Liver (tissue), 9 donors: ENCODE measurements around the gene FAM89B. TPM values are rescaled to one million over a fixed set of nuclear protein-coding genes. Genes with fewer than 3 reads are reported as not detected.

Experiments
- DNase-seq: peaks from one replicate; pipeline ENCODE4 v3.0.0-alpha.2; 2017; ENCODE audit warnings: low spot score
- H3K27ac ChIP-seq, 2 donors: one replicate each; pipeline ENCODE4 v1.7.0; 2013; ENCODE audit warnings: inconsistent platforms in 2 of 2, low read length in 2 of 2, control low read depth in 1 of 2, low read depth in 1 of 2, mild to moderate bottlenecking in 1 of 2
- H3K27me3 ChIP-seq, 4 donors: one replicate each; pipeline versions ENCODE4 v1.6.1 to v1.7.0; 2013; ENCODE audit warnings: low read length in 3 of 4, inconsistent platforms in 1 of 4, mild to moderate bottlenecking in 1 of 4, moderate library complexity in 1 of 4; ENCODE audit not compliant: control insufficient read depth in 4 of 4, insufficient read depth in 4 of 4
- H3K36me3 ChIP-seq, 4 donors: one replicate each; pipeline versions ENCODE4 v1.6.1 to v1.7.0; 2013; ENCODE audit warnings: low read length in 3 of 4, mild to moderate bottlenecking in 3 of 4, low read depth in 1 of 4, moderate library complexity in 1 of 4; ENCODE audit not compliant: control insufficient read depth in 4 of 4, insufficient read depth in 3 of 4
- H3K4me1 ChIP-seq, 4 donors: one replicate each; pipeline versions ENCODE4 v1.6.1 to v1.7.0; 2013; ENCODE audit warnings: low read length in 3 of 4, mild to moderate bottlenecking in 3 of 4, moderate library complexity in 1 of 4; ENCODE audit not compliant: control insufficient read depth in 4 of 4, insufficient read depth in 4 of 4
- H3K4me3 ChIP-seq, 3 donors: one replicate each; pipeline versions ENCODE4 v1.6.1 to v1.7.0; 2013; ENCODE audit warnings: low read length in 3 of 3, control low read depth in 1 of 3, low read depth in 1 of 3, mild to moderate bottlenecking in 1 of 3
- H3K9ac ChIP-seq, 2 donors: one replicate each; pipeline ENCODE4 v1.7.0; 2013; ENCODE audit warnings: low read length in 2 of 2, mild to moderate bottlenecking in 2 of 2, moderate library complexity in 2 of 2, control low read depth in 1 of 2, low read depth in 1 of 2
- H3K9me3 ChIP-seq, 4 donors: one replicate each; pipeline versions ENCODE4 v1.6.1 to v1.7.0; 2013; ENCODE audit warnings: low read length in 3 of 4; ENCODE audit not compliant: control insufficient read depth in 4 of 4
- ATF3 ChIP-seq: IDR thresholded peaks from 2 replicates; pipeline ENCODE4 v1.6.1; 2016; ENCODE audit warnings: antibody characterized with exemption
- CTCF ChIP-seq: fragments of 150-350 bp; IDR thresholded peaks from 2 replicates; pipeline ENCODE4 v1.5.1; 2017; ENCODE audit warnings: improper control_type of control experiment, low read depth, low read length; ENCODE audit not compliant: missing input control
- EGR1 ChIP-seq, 2 donors: IDR thresholded peaks; 2 replicates each; pipeline ENCODE4 v1.6.1; 2016 to 2018; ENCODE audit warnings: antibody characterized with exemption in 2 of 2, low read depth in 2 of 2
- FOXA1 ChIP-seq: IDR thresholded peaks from 2 replicates; pipeline ENCODE4 v1.6.1; 2016; ENCODE audit warnings: antibody characterized with exemption
- FOXA2 ChIP-seq: IDR thresholded peaks from 2 replicates; pipeline ENCODE4 v1.6.1; 2016; ENCODE audit warnings: antibody characterized with exemption
- HNF4A ChIP-seq, 2 donors: conservative IDR thresholded peaks; 2 replicates each; pipeline ENCODE4 v1.6.1; 2016; ENCODE audit warnings: antibody characterized with exemption in 2 of 2, mild to moderate bottlenecking in 2 of 2
- HNF4G ChIP-seq: IDR thresholded peaks from 2 replicates; pipeline ENCODE4 v1.6.1; 2016; ENCODE audit warnings: antibody characterized with exemption
- JUND ChIP-seq, 2 donors: IDR thresholded peaks; 2 replicates each; pipeline ENCODE4 v1.6.1; 2016; ENCODE audit warnings: antibody characterized with exemption in 2 of 2
- MAX ChIP-seq: IDR thresholded peaks from 2 replicates; pipeline ENCODE4 v1.6.1; 2016; ENCODE audit warnings: antibody characterized with exemption
- NR2F2 ChIP-seq: IDR thresholded peaks from 2 replicates; pipeline ENCODE4 v1.6.1; 2016; ENCODE audit warnings: antibody characterized with exemption
- RAD21 ChIP-seq, 2 donors: IDR thresholded peaks; 2 replicates each; pipeline ENCODE4 v1.6.1; 2016; ENCODE audit warnings: antibody characterized with exemption in 2 of 2, mild to moderate bottlenecking in 2 of 2
- RXRA ChIP-seq, 2 donors: IDR thresholded peaks; 2 replicates each; pipeline ENCODE4 v1.6.1; 2017 to 2018; ENCODE audit warnings: antibody characterized with exemption in 2 of 2, mild to moderate bottlenecking in 1 of 2
- SP1 ChIP-seq: IDR thresholded peaks from 2 replicates; pipeline ENCODE4 v1.6.1; 2018; ENCODE audit warnings: antibody characterized with exemption, mild to moderate bottlenecking
- TAF1 ChIP-seq: conservative IDR thresholded peaks from 2 replicates; pipeline ENCODE4 v1.6.1; 2016; ENCODE audit warnings: antibody characterized with exemption, mild to moderate bottlenecking
- YY1 ChIP-seq: IDR thresholded peaks from 2 replicates; pipeline ENCODE4 v1.6.1; 2016; ENCODE audit warnings: antibody characterized with exemption, mild to moderate bottlenecking
- ZBTB33 ChIP-seq: IDR thresholded peaks from 2 replicates; pipeline ENCODE4 v1.6.1; 2016; ENCODE audit warnings: antibody characterized with exemption
- WGBS: extraction: QIAGEN DNeasy Blood & Tissue Kit; methylation state at CpG from one replicate; pipeline ENCODE4 v1.1.7; 2013; 5-methylcytosine and 5-hydroxymethylcytosine counted together
- polyA plus RNA-seq, 2 donors: library from polyadenylated mRNA; stranded (reverse) in 1 of 2; unstranded in 1 of 2; fragments of 200-250 nt in 1 of 2; fragments of >200 nt in 1 of 2; fragmentation: Nextera tagmentation in 1 of 2; extraction: Ambion mirVana in 1 of 2; gene quantifications; one replicate each; pipeline versions ENCODE4 v1.2.1 to v1.2.3, GENCODE V29; 2013 to 2015
- total RNA-seq, 2 donors: library from RNA; depleted of rRNA; stranded (reverse); fragments of >200 nt; gene quantifications; one replicate each; pipeline ENCODE4 v1.2.3, GENCODE V29; 2014
- donor health status: healthy.
- donor health status: healthy.
- donor health status: healthy.
- donor health status: healthy.
- donor health status: healthy.

FAM89B gene
- total and polyA plus RNA-seq, 4 donors: 4.7 to 16.7 (median 9.5) TPM

- Histone ChIP-seq H3K9ac (no peak overlapping the region), H3K9me3 (no peaks in the 10 kb centered on the region), H3K36me3 (peaks cover 0 to 14% (median 4%) of the 10 kb centered on the region in 4 donors), H3K4me1 (peaks cover 0 to 3% (median 0%) of the 10 kb centered on the region in 4 donors), H3K27me3 (no peaks in the 10 kb centered on the region), H3K4me3 (no peak overlapping the region), H3K27ac (no peak overlapping the region)
- TF ChIP-seq YY1 (no peak), RXRA (IDR thresholded peaks at IDR 0.05) (no peak), TAF1 (no peak), HNF4A (conservative IDR thresholded peaks at IDR 0.05) (no peak), FOXA2 (no peak), RAD21 (IDR thresholded peaks at IDR 0.05) (peak; percentile 55 to 65), CTCF (peak; percentile 46), HNF4G (no peak), JUND (IDR thresholded peaks at IDR 0.05) (no peak)
- DNase-seq: peak; percentile 66
- 83% methylated on average over 26 of the region's 26 CpGs for WGBS
Measured at GRCh38 chr11:65593518-65594414, 21.4 kb downstream of the FAM89B start.

GRCh38 chr11:65595131-65595530 lies 22.8 kb downstream of the FAM89B start:
- H3K4me3 ChIP-seq: no peak overlapping the region
- H3K4me1 ChIP-seq: peaks cover 0 to 3% (median 0%) of the 10 kb centered on the region in 4 donors
- no peaks in the 10 kb centered on the region for H3K27me3 ChIP-seq
- no peak for DNase-seq
- H3K36me3 ChIP-seq: peaks cover 0 to 22% (median 8%) of the 10 kb centered on the region in 4 donors
- no peaks in the 10 kb centered on the region for H3K9me3 ChIP-seq
- WGBS: 87% methylated on average over 3 of the region's 3 CpGs
- TF ChIP-seq NR2F2: no peak
- TF ChIP-seq MAX: no peak
- no peak for TF ChIP-seq FOXA2
- TF ChIP-seq ATF3: no peak
- TF ChIP-seq RAD21 (IDR thresholded peaks at IDR 0.05): no peak
- TF ChIP-seq JUND (IDR thresholded peaks at IDR 0.05): no peak
- TF ChIP-seq EGR1 (IDR thresholded peaks at IDR 0.05; ENCODE audit: low read depth in 2 of 2): no peak
- no peak for TF ChIP-seq ZBTB33
- no peak for TF ChIP-seq SP1
- no peak for TF ChIP-seq CTCF
- no peak for TF ChIP-seq FOXA1
- TF ChIP-seq YY1: no peak
- TF ChIP-seq RXRA (IDR thresholded peaks at IDR 0.05): no peak
- no peak for TF ChIP-seq HNF4A (conservative IDR thresholded peaks at IDR 0.05)
- no peak for TF ChIP-seq TAF1
- no peak overlapping the region for H3K9ac ChIP-seq
- no peak overlapping the region for H3K27ac ChIP-seq
